HepG2 (cell line): ENCODE measurements around the gene PREX1. TPM values are rescaled to one million over a fixed set of nuclear protein-coding genes. Genes with fewer than 3 reads are reported as not detected.
A peak's percentile ranks its signal among the peaks of the same experiment; 100 is the strongest.

Experiments
- AKNA ChIP-seq: sonication (generic); formaldehyde crosslinking; IDR thresholded peaks from 2 replicates; pipeline ENCODE4 v1.4.0; 2020; ENCODE audit warnings: missing genetic modification reagents, borderline replicate concordance
- ARNTL ChIP-seq: sonication (generic); formaldehyde crosslinking; IDR thresholded peaks from 2 replicates; pipeline ENCODE4 v1.4.0; 2020; ENCODE audit warnings: mild to moderate bottlenecking, missing genetic modification reagents
- DMAP1 ChIP-seq: IDR thresholded peaks from 2 replicates; pipeline ENCODE4 v1.6.1; 2016
- JARID2 ChIP-seq: sonication (generic); formaldehyde crosslinking; IDR thresholded peaks from 2 replicates; pipeline ENCODE4 v1.8.1; 2023; ENCODE audit warnings: missing genetic modification reagents, inconsistent platforms; ENCODE audit not compliant: insufficient replicate concordance
- NFKB2 ChIP-seq: sonication (generic); formaldehyde crosslinking; IDR thresholded peaks from 2 replicates; pipeline ENCODE4 v1.4.0; 2020; ENCODE audit warnings: missing genetic modification reagents, borderline replicate concordance
- NR2F6 ChIP-seq, 2 experiments: IDR thresholded peaks; 2 replicates each; pipeline ENCODE4 v1.6.1; 2016; ENCODE audit warnings: antibody characterized with exemption in 1 of 2, mild to moderate bottlenecking in 1 of 2
- SMARCE1 ChIP-seq: fragments of 450-650 bp; IDR thresholded peaks from 2 replicates; pipeline ENCODE4 v1.6.1; 2017; ENCODE audit warnings: borderline replicate concordance
- SPEN ChIP-seq: sonication (generic); formaldehyde crosslinking; IDR thresholded peaks from 2 replicates; pipeline ENCODE4 v1.5.1; 2020; ENCODE audit warnings: low read depth, mild to moderate bottlenecking, missing genetic modification reagents
- ZBED4 ChIP-seq: sonication (generic); formaldehyde crosslinking; IDR thresholded peaks from 2 replicates; pipeline ENCODE4 v1.4.0; 2020; ENCODE audit warnings: missing genetic modification reagents, borderline replicate concordance
- ZNF644 ChIP-seq: IDR thresholded peaks from 2 replicates; pipeline ENCODE4 v1.6.1; 2016; ENCODE audit warnings: low read depth
- ZNF687 ChIP-seq: sonication (generic); formaldehyde crosslinking; IDR thresholded peaks from 2 replicates; pipeline ENCODE4 v1.5.1; 2020; ENCODE audit warnings: mild to moderate bottlenecking, missing genetic modification reagents, moderate library complexity
- polyA plus RNA-seq, 8 experiments: library from polyadenylated mRNA; depleted of rRNA in 3 of 8; stranded (reverse) in 7 of 8; unstranded in 1 of 8; fragments of >200 nt; fragmentation: Illumina TruSeq in 4 of 8; extraction: Trizol in 4 of 8; gene quantifications; 2 replicates each; pipeline versions ENCODE4 v1.2.1 to v1.2.3, GENCODE V29; 2011 to 2016; ENCODE audit warnings: low read depth in 4 of 8, missing spikeins in 1 of 8, mixed read lengths in 1 of 8; ENCODE audit not compliant: insufficient read depth in 1 of 8
- total RNA-seq, 5 experiments: library from RNA; depleted of rRNA; stranded (reverse); fragments of >200 nt; fragmentation: Illumina TruSeq; extraction: Trizol; gene quantifications; 2 replicates each; pipeline ENCODE4 v1.2.3, GENCODE V29; 2016; ENCODE audit warnings: low read depth in 1 of 5
- TF ChIP-seq, protein P1 (sequence below): sonication (generic); formaldehyde crosslinking; IDR thresholded peaks from 2 replicates; pipeline ENCODE4 v1.4.0; 2020; ENCODE audit warnings: mild to moderate bottlenecking, missing genetic modification reagents

PREX1 gene
- total and polyA plus RNA-seq, 2 of the 13 experiments (the other 11 are each of a cell fraction or from before 2014, with no cell fraction given), result 0.02 to 0.04 TPM

GRCh38 chr20:48621376-48622078 is 206.3 kb downstream of the PREX1 start (continued):
- TF ChIP-seq ZNF687 (CRISPR knock-in tag), result no peak
- TF ChIP-seq AKNA (CRISPR knock-in tag), result no peak
- no peak for TF ChIP-seq SMARCE1
- TF ChIP-seq SPEN (CRISPR knock-in tag), result no peak
- TF ChIP-seq ZNF644 (CRISPR knock-in tag), result no peak
- TF ChIP-seq ZBED4, result no peak
- no peak for TF ChIP-seq DMAP1
- 0 out of 2 replicates have a peak, but pooled peaks have one; percentile 32 for TF ChIP-seq NFKB2 (CRISPR knock-in tag)
- TF ChIP-seq JARID2 (CRISPR knock-in tag), result no peak
- no peak for TF ChIP-seq ARNTL (CRISPR knock-in tag)
- TF ChIP-seq, protein P1, sequence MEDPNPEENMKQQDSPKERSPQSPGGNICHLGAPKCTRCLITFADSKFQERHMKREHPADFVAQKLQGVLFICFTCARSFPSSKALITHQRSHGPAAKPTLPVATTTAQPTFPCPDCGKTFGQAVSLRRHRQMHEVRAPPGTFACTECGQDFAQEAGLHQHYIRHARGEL, result peak; percentile 18; the same call in 1 of the 2 replicates
- TF ChIP-seq NR2F6 (IDR thresholded peaks at IDR 0.05), result no peak
- TF ChIP-seq NR2F6 (CRISPR knock-in tag; IDR thresholded peaks at IDR 0.05), result no peak
